Measurements from ENCODE around the gene TSNAXIP1.

Gene TSNAXIP1

DNA sequence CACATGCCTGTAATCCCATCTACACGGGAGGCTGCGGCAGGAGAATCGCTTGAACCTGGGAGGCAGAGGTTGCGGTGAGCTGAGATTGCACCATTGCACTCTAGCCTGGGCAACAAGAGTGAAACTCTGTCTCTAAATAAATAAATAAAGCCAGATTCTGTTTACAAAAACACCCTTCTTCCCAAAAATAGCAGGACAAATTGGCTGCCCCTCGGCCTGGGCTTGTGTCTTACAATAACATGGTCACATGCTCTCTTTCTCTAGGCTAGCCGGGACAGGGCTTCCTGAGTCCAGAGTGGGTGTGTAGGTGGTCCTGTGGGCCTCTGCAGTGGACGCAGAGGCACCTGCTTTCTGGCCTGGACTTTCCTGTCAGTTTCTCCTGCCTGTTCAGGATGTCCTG, 63.0 kb downstream of the TSNAXIP1 start:
- DNase-seq, result no peak
- no peak overlapping the region for H3K27ac ChIP-seq
- TF ChIP-seq, protein P1, sequence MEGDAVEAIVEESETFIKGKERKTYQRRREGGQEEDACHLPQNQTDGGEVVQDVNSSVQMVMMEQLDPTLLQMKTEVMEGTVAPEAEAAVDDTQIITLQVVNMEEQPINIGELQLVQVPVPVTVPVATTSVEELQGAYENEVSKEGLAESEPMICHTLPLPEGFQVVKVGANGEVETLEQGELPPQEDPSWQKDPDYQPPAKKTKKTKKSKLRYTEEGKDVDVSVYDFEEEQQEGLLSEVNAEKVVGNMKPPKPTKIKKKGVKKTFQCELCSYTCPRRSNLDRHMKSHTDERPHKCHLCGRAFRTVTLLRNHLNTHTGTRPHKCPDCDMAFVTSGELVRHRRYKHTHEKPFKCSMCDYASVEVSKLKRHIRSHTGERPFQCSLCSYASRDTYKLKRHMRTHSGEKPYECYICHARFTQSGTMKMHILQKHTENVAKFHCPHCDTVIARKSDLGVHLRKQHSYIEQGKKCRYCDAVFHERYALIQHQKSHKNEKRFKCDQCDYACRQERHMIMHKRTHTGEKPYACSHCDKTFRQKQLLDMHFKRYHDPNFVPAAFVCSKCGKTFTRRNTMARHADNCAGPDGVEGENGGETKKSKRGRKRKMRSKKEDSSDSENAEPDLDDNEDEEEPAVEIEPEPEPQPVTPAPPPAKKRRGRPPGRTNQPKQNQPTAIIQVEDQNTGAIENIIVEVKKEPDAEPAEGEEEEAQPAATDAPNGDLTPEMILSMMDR (IDR thresholded peaks at IDR 0.05; ENCODE audit: low read depth, low read length), result no peak
- H3K36me3 ChIP-seq, result peaks cover 73% of the 10 kb centered on the region
- H3K4me3 ChIP-seq (ENCODE audit: low read depth, low read length), result no peak overlapping the region
- H3K9me3 ChIP-seq (ENCODE audit: severe bottlenecking), result no peaks in the 10 kb centered on the region
- H3K27me3 ChIP-seq (ENCODE audit: insufficient read depth, low read depth, severe bottlenecking), result no peaks in the 10 kb centered on the region

DNA sequence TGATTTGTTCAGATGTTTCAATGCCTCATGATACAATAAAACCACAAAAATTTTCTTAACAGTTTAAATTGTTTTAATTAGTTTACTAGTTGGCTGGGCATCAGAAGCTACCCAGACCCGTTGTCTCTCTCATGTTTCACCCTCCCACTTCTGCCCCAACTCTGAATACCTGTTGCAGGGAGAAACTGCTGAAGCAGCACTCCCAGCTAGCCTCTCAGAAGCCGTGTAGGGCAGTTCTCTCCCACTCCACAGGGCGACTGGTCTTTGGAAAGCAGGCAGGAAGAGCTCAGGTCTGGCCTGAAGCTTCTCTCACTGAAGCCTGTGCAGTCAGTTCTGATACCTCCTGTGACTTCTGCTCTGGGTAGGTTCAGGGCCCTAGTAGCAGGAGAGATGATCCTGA, 64.6 kb downstream of the TSNAXIP1 start:
- Histone ChIP-seq H3K36me3 (peaks cover 71% of the 10 kb centered on the region), H3K9me3 (ENCODE audit: severe bottlenecking) (no peaks in the 10 kb centered on the region), H3K27ac (no peak overlapping the region), H3K4me3 (ENCODE audit: low read depth, low read length) (no peak overlapping the region), H3K27me3 (ENCODE audit: insufficient read depth, low read depth, severe bottlenecking) (no peaks in the 10 kb centered on the region)
- DNase-seq, result no peak
- TF ChIP-seq, protein P1 (IDR thresholded peaks at IDR 0.05; ENCODE audit: low read depth, low read length), result no peak

- no peaks in the 10 kb centered on the region for H3K9me3 ChIP-seq (ENCODE audit: severe bottlenecking)
- H3K36me3 ChIP-seq, result peaks cover 71% of the 10 kb centered on the region
- H3K27ac ChIP-seq, result peak overlapping the region; percentile 87
- TF ChIP-seq, protein P1 (IDR thresholded peaks at IDR 0.05; ENCODE audit: low read depth, low read length), result no peak
- no peaks in the 10 kb centered on the region for H3K27me3 ChIP-seq (ENCODE audit: insufficient read depth, low read depth, severe bottlenecking)
- H3K4me3 ChIP-seq (ENCODE audit: low read depth, low read length), result no peak overlapping the region
- DNase-seq, result no peak
Measured at GRCh38 chr16:67872131-67872630, 65.5 kb downstream of the TSNAXIP1 start.

- Histone ChIP-seq H3K27ac (peak within 1 kb of the TSS; percentile 87), H3K9me3 (ENCODE audit: severe bottlenecking) (no peaks in the 10 kb centered on the region), H3K36me3 (peaks cover 71% of the 10 kb centered on the region), H3K27me3 (ENCODE audit: insufficient read depth, low read depth, severe bottlenecking) (no peaks in the 10 kb centered on the region), H3K4me3 (ENCODE audit: low read depth, low read length) (peak within 1 kb of the TSS; percentile 87)
- TF ChIP-seq, protein P1 (IDR thresholded peaks at IDR 0.05; ENCODE audit: low read depth, low read length), result no peak
- DNase-seq, result peak; percentile 88
Measured at GRCh38 chr16:67872631-67873434, 66.1 kb downstream of the TSNAXIP1 start, which contains the start of gene EDC4. Gene EDC4, plus strand, starts transcription at chr16:67873052. Its CDS starts 210 bp downstream, at chr16:67873262.

DNA sequence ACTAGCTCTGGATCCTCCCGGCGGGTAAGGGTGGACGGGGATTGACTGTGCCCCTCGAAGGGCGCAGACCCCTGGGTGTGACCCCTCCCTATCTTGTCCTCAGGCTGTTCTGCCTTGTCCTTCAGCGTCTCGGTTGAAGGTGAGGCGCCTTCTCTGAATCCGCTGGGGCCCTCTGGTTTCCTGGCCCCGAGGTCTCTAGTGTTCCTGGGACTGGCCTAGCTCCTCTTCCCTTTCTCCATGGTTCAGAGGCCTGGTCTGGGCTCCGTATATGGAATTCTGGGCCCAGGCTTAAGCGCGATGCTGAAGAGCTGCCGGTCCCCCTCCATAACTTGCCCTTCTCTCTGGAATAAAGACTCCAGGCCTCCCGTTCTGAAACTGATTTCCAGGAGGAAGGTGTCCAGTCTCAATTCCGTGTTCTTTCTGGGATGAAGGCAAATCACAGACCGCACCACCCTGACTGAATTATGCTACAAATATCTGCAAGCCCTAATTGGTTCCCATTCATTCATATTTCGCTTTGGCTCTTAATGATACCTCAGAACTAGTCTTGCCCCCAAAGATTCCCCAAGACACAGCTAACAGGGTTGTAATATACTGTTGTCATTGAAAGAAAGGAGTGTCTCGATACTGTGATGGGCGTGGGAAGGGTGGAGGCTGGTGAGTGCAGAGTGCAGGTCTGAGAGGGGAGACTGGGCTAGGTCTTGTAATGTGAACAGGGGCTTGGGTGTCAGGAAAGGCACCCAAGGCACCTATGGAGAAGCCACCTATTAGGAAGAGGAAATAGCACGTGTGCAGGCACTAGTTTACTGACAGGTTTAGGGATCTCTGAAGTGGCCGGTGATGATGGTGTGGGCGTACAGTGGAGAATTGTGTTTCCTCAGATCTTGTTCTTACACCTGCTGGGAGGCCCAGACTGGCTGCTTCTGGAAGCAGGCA, 67.0 kb downstream of the TSNAXIP1 start:
- Histone ChIP-seq H3K4me3 (ENCODE audit: low read depth, low read length) (peak overlapping the region; percentile 87), H3K27ac (peak overlapping the region; percentile 87), H3K36me3 (peaks cover 71% of the 10 kb centered on the region), H3K9me3 (ENCODE audit: severe bottlenecking) (no peaks in the 10 kb centered on the region), H3K27me3 (ENCODE audit: insufficient read depth, low read depth, severe bottlenecking) (no peaks in the 10 kb centered on the region)
- DNase-seq, result no peak
- TF ChIP-seq, protein P1 (IDR thresholded peaks at IDR 0.05; ENCODE audit: low read depth, low read length), result no peak

Measured in WERI-Rb-1 (cell line).